C4-2B (cell line): ENCODE results near the gene RILP.

Experiments used
- CTCF ChIP-seq: fragments of 450-650 bp; conservative IDR thresholded peaks from 2 replicates; pipeline ENCODE4 v1.5.1; 2017; ENCODE audit warnings: mild to moderate bottlenecking
- ZFX ChIP-seq: fragments of 450-650 bp; IDR thresholded peaks from 2 replicates; pipeline ENCODE4 v1.6.1; 2017

- TF ChIP-seq CTCF (no peak), ZFX (no peak)
Measured at GRCh38 chr17:1617620-1618174, 32.0 kb downstream of the RILP start.
